H1 (cell line): ENCODE data around the gene RASL10A. TPM values are rescaled to one million over a fixed set of nuclear protein-coding genes. Genes with fewer than 3 reads are reported as not detected.

Experiments
- CTCF ChIA-PET: fragments of 300-600 bp; sonication (Branson Sonifier 250); formaldehyde crosslinking; loops from one replicate; lab custom pipeline; 2021; ENCODE audit not compliant: partially characterized antibody; lab: Charles Lee
- POLR2A ChIA-PET: fragments of 300-600 bp; sonication (Branson Sonifier 250); formaldehyde crosslinking; loops from one replicate; lab custom pipeline; 2021; ENCODE audit warnings: inconsistent platforms; ENCODE audit not compliant: partially characterized antibody; lab: Charles Lee
- DNase-seq, 2 experiments: peaks; one replicate each; pipeline versions ENCODE4 v3.0.0 to v3.0.0-alpha.2; 2010 to 2022; ENCODE audit warnings: low spot score in 2 of 2, low read depth in 1 of 2, mixed read lengths in 1 of 2
- FAIRE-seq: peaks from 2 replicates; lab custom pipeline; 2011; peaks lifted over from hg19 to GRCh38; lab: Jason Lieb, UNC
- H2AFZ ChIP-seq: 2 replicates; pipeline ENCODE4 v1.8.1; 2012; ENCODE audit warnings: low read length, inconsistent platforms
- H2AK5ac ChIP-seq: 2 replicates; pipeline ENCODE4 v1.6.1; 2013; ENCODE audit warnings: low read depth, low read length
- H2BK120ac ChIP-seq: replicated peaks from 2 replicates; pipeline ENCODE3; 2013; ENCODE audit warnings: low read depth, low read length, inconsistent platforms
- H2BK12ac ChIP-seq: 2 replicates; pipeline ENCODE4 v1.6.1; 2013; ENCODE audit warnings: low read depth, low read length
- H2BK15ac ChIP-seq: 2 replicates; pipeline ENCODE4 v1.6.1; 2013; ENCODE audit warnings: low read length
- H2BK20ac ChIP-seq: 2 replicates; pipeline ENCODE4 v1.6.1; 2013; ENCODE audit warnings: low read length
- H2BK5ac ChIP-seq: 2 replicates; pipeline ENCODE4 v1.6.1; 2013; ENCODE audit warnings: low read depth, low read length
- H3K14ac ChIP-seq: 2 replicates; pipeline ENCODE4 v1.6.1; 2013; ENCODE audit warnings: inconsistent platforms; ENCODE audit not compliant: insufficient read length
- H3K18ac ChIP-seq: 2 replicates; pipeline ENCODE4 v1.6.1; 2013; ENCODE audit warnings: low read length; ENCODE audit errors: extremely low read depth
- H3K23ac ChIP-seq: 2 replicates; pipeline ENCODE4 v1.6.1; 2013; ENCODE audit warnings: inconsistent platforms; ENCODE audit not compliant: insufficient read length
- H3K23me2 ChIP-seq: 2 replicates; pipeline ENCODE4 v1.6.1; 2013; ENCODE audit warnings: low read depth, low read length
- H3K27ac ChIP-seq: 2 replicates; pipeline ENCODE4 v1.6.1; 2011; ENCODE audit warnings: low read depth, low read length, inconsistent platforms
- H3K27me3 ChIP-seq, 4 experiments: replicated peaks in 1 of 4; 1 replicate in 1 of 4; 2 replicates in 3 of 4; pipeline versions ENCODE4 v1.6.1 to v1.8.1; 2011 to 2013; ENCODE audit warnings: low read length in 3 of 4, mild to moderate bottlenecking in 3 of 4, inconsistent platforms in 2 of 4, mixed read lengths in 2 of 4, moderate library complexity in 1 of 4; ENCODE audit not compliant: control insufficient read depth in 3 of 4, insufficient read depth in 3 of 4; ENCODE audit errors: extremely low read depth in 1 of 4
- H3K36me3 ChIP-seq, 4 experiments: 2 replicates each; pipeline versions ENCODE4 v1.6.1 to v1.8.1; 2011 to 2013; ENCODE audit warnings: mild to moderate bottlenecking in 4 of 4, low read length in 3 of 4, moderate library complexity in 2 of 4, control low read depth in 1 of 4, inconsistent platforms in 1 of 4; ENCODE audit not compliant: insufficient read depth in 4 of 4, control insufficient read depth in 2 of 4
- H3K4ac ChIP-seq: replicated peaks from 2 replicates; pipeline ENCODE3; 2013; ENCODE audit warnings: low read length, low read depth, mixed read lengths, inconsistent platforms; ENCODE audit not compliant: insufficient read length
- H3K4me1 ChIP-seq, 4 experiments: replicated peaks in 1 of 4; 1 replicate in 1 of 4; 2 replicates in 3 of 4; pipeline versions ENCODE4 v1.6.1 to v1.8.1; 2011 to 2013; ENCODE audit warnings: low read length in 3 of 4, inconsistent platforms in 2 of 4, mixed read lengths in 1 of 4; ENCODE audit not compliant: insufficient read depth in 4 of 4, control insufficient read depth in 3 of 4
- H3K4me2 ChIP-seq, 2 experiments: 2 replicates each; pipeline versions ENCODE4 v1.6.1 to v1.8.1; 2011 to 2013; ENCODE audit warnings: low read depth in 2 of 2, low read length in 2 of 2, control low read depth in 1 of 2, inconsistent platforms in 1 of 2, mild to moderate bottlenecking in 1 of 2; ENCODE audit not compliant: insufficient read depth in 1 of 2
- H3K4me3 ChIP-seq, 4 experiments: fragments of 200-600, 300-600 bp in 1 of 4; sonication (generic), shearing (Covaris generic), sonication (Bioruptor Twin) in 1 of 4; 2 replicates each; pipeline versions ENCODE4 v1.5.1 to v1.8.1; 2011 to 2016; ENCODE audit warnings: low read length in 4 of 4, low read depth in 3 of 4, control low read depth in 2 of 4, inconsistent platforms in 2 of 4, mild to moderate bottlenecking in 2 of 4, mixed read lengths in 1 of 4, moderate library complexity in 1 of 4; ENCODE audit not compliant: insufficient read depth in 2 of 4; ENCODE audit errors: extremely low read depth in 1 of 4
- H3K56ac ChIP-seq: replicated peaks from 2 replicates; pipeline ENCODE3; 2013; ENCODE audit warnings: low read depth, mild to moderate bottlenecking, mixed read lengths, low read length, inconsistent platforms; ENCODE audit not compliant: insufficient read length
- H3K79me1 ChIP-seq: 2 replicates; pipeline ENCODE4 v1.6.1; 2013; ENCODE audit warnings: low read depth, low read length, control low read depth
- H3K79me2 ChIP-seq, 2 experiments: 2 replicates each; pipeline versions ENCODE4 v1.6.1 to v1.8.1; 2012 to 2013; ENCODE audit warnings: low read length in 2 of 2, mild to moderate bottlenecking in 2 of 2, inconsistent platforms in 1 of 2; ENCODE audit not compliant: insufficient read depth in 2 of 2, control insufficient read depth in 1 of 2
- H3K9ac ChIP-seq, 4 experiments: replicated peaks in 1 of 4; 1 replicate in 1 of 4; 2 replicates in 3 of 4; pipeline versions ENCODE4 v1.6.1 to v1.8.1; 2011 to 2013; ENCODE audit warnings: low read depth in 3 of 4, low read length in 3 of 4, control low read depth in 2 of 4, mild to moderate bottlenecking in 2 of 4, moderate library complexity in 2 of 4, inconsistent platforms in 1 of 4; ENCODE audit errors: extremely low read depth in 1 of 4
- H3K9me3 ChIP-seq, 2 experiments: 2 replicates each; pipeline versions ENCODE4 v1.6.1 to v1.8.1; 2012 to 2013; ENCODE audit warnings: mild to moderate bottlenecking in 2 of 2, moderate library complexity in 2 of 2, control low read depth in 1 of 2, inconsistent platforms in 1 of 2, low read depth in 1 of 2, low read length in 1 of 2, mixed read lengths in 1 of 2; ENCODE audit not compliant: insufficient read depth in 2 of 2
- H4K20me1 ChIP-seq, 2 experiments: replicated peaks in 1 of 2; 2 replicates each; pipeline versions ENCODE3 to v1.8.1; 2011 to 2013; ENCODE audit warnings: inconsistent platforms in 2 of 2, low read length in 2 of 2, mild to moderate bottlenecking in 1 of 2; ENCODE audit not compliant: insufficient read depth in 2 of 2, control insufficient read depth in 1 of 2
- H4K5ac ChIP-seq: 2 replicates; pipeline ENCODE4 v1.6.1; 2013; ENCODE audit warnings: low read length, low read depth, mixed read lengths, inconsistent platforms; ENCODE audit not compliant: insufficient read length
- H4K8ac ChIP-seq: 2 replicates; pipeline ENCODE4 v1.8.0; 2013; ENCODE audit warnings: mild to moderate bottlenecking, moderate library complexity, low read length, inconsistent platforms; ENCODE audit not compliant: insufficient read depth; ENCODE audit errors: extremely low read depth
- H4K91ac ChIP-seq: replicated peaks from 2 replicates; pipeline ENCODE3; 2013; ENCODE audit warnings: low read length, mixed read lengths, inconsistent platforms; ENCODE audit not compliant: insufficient read length
- CBX5 ChIP-seq: fragments of 300-800, 300-1000 bp; sonication (generic); IDR thresholded peaks from 2 replicates; pipeline ENCODE4 v1.7.1; 2016; ENCODE audit warnings: antibody characterized with exemption, low read length, low read depth
- POLR2AphosphoS5 ChIP-seq: IDR thresholded peaks from 2 replicates; pipeline ENCODE4 v1.6.1; 2011; ENCODE audit warnings: low read depth, low read length
- SAP30 ChIP-seq: fragments of 300-600 bp; sonication (generic); IDR thresholded peaks from 2 replicates; pipeline ENCODE4 v1.7.1; 2012; ENCODE audit warnings: low read length, moderate library complexity, mild to moderate bottlenecking, inconsistent platforms; ENCODE audit not compliant: insufficient read depth, insufficient replicate concordance
- SP4 ChIP-seq: IDR thresholded peaks from 2 replicates; pipeline ENCODE4 v1.6.1; 2012; ENCODE audit warnings: low read length, inconsistent platforms
- TAF7 ChIP-seq: optimal IDR thresholded peaks from 2 replicates; pipeline ENCODE3; 2011; ENCODE audit warnings: low read depth, mild to moderate bottlenecking, inconsistent platforms, low read length, moderate library complexity, borderline replicate concordance
- WGBS, 2 experiments: shearing (Covaris generic) in 1 of 2; methylation state at CpG; one replicate each; pipeline versions ENCODE4 v1.1.6 to v1.1.7; 2013 to 2015; ENCODE audit warnings: low lambda C conversion rate in 2 of 2, mixed read lengths in 2 of 2, inconsistent platforms in 1 of 2, low coverage in 1 of 2, missing lambda C conversion rate in 1 of 2; ENCODE audit not compliant: insufficient replicate concordance in 2 of 2, insufficient coverage in 1 of 2, insufficient read length in 1 of 2; ENCODE audit errors: extremely low coverage in 1 of 2, missing lambda C conversion rate in 1 of 2; 5-methylcytosine and 5-hydroxymethylcytosine counted together
- polyA plus RNA-seq, 7 experiments: library from polyadenylated mRNA; depleted of rRNA in 3 of 7; stranded (reverse) in 5 of 7; unstranded in 2 of 7; fragments of >200 nt in 5 of 7; fragments of 200-250 nt in 2 of 7; gene quantifications; 1 replicate in 5 of 7; 2 replicates in 1 of 7; 4 replicates in 1 of 7; pipeline versions ENCODE4 v1.2.1 to v1.2.3, GENCODE V29; 2011 to 2013; ENCODE audit warnings: missing spikeins in 2 of 7, mixed read lengths in 2 of 7
- total RNA-seq: library from RNA; stranded (reverse); fragmentation: NEBNext Ultra II Directional; extraction: Animal tissue kit (Norgen Biotek cat#: 25700); gene quantifications from 2 replicates; pipeline ENCODE4 v1.2.1, GENCODE V29; 2021

RASL10A gene
- total and polyA plus RNA-seq, 2 of the 8 experiments (the other 6 are each of a cell fraction or from before 2014, with no cell fraction given) = 1.1 to 1.5 TPM

- Histone ChIP-seq H3K4me2 (peak overlapping the region; percentile 73 to 80), H3K36me3 (peaks cover 21 to 68% (median 35%) of the 10 kb centered on the region in 4 experiments), H3K9me3 (no peaks in the 10 kb centered on the region), H2BK15ac (no peak overlapping the region), H3K4me3 (peak overlapping the region; percentile 80 to 96 (median 95)), H3K27ac (peak overlapping the region; percentile 100), H3K79me2 (peaks cover 47 to 79% of the 10 kb centered on the region in 2 experiments), H2BK20ac (no peak overlapping the region), H3K4ac (no peak overlapping the region), H3K79me1 (peaks cover 10% of the 10 kb centered on the region), H3K23me2 (peaks cover 18% of the 10 kb centered on the region), H3K56ac (peak overlapping the region; percentile 65), H2BK5ac (peak overlapping the region; percentile 100), H3K18ac (peak overlapping the region; percentile 91; the same call in 1 of the 2 replicates), H4K91ac (no peak overlapping the region), H4K5ac (no peak overlapping the region), H2BK12ac (no peak overlapping the region), H4K20me1 (peaks cover 32 to 42% of the 10 kb centered on the region in 2 experiments), H2BK120ac (no peak overlapping the region), H3K23ac (no peak overlapping the region), H3K27me3 (no peaks in the 10 kb centered on the region), H4K8ac (peak overlapping the region; percentile 100; the same call in 1 of the 2 replicates), H3K4me1 (peaks cover 6 to 19% (median 11%) of the 10 kb centered on the region in 4 experiments; a peak in 6 of 7 replicates), H2AK5ac (no peak overlapping the region), H3K9ac (peak overlapping the region; percentile 94 to 100 (median 100)), H3K14ac (no peak overlapping the region), H2AFZ (no peak overlapping the region)
- ChIA-PET POLR2A (interaction anchor here (0.9 to 21.4 kb wide), 8 partner anchors 12 to 48 kb away, joined by 3 to 436 read pairs (median 16); partner anchors contain the start of gene GAS2L1), CTCF (no interaction called here)
- TF ChIP-seq SP4 (no peak), SAP30 (peak; percentile 7), POLR2AphosphoS5 (peak; percentile 65; the same call in 1 of the 2 replicates), TAF7 (no peak), CBX5 (no peak)
- FAIRE-seq = no peak
- 3% methylated on average over 14 of the region's 14 CpGs; no CpG with 5 or more reads in 1 of the 2 experiments for WGBS, 2 experiments
- no peak for DNase-seq
Observed at GRCh38 chr22:29269230-29269604, 46.3 kb downstream of the RASL10A start.
